ENCODE results near the gene MREG. TPM values are rescaled to one million over a fixed set of nuclear protein-coding genes. Genes with fewer than 3 reads are reported as not detected.

MREG gene
- polyA plus RNA-seq, 3 donors, result 0.14 to 0.47 TPM; not detected in 1

DNA sequence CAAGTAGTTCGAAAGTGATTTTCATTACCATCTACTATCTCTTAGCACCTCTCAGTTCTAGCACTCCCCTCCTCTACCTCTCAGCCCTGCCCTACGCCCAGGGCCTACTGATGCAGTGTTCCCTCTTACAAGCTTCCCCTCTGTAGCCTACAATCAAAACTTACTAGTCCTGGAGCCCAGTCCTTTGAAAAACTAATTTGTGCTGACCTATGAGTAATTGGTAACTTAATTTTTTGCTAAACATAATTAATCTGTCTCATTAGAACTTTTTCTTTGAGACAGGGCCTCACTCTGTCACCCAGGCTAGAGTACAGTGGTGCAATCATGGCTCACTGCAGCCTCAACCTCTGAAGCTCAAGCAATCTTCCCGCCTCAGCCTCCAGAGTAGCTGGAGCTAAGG, 44.9 kb downstream of the MREG start:
- peaks cover 4 to 8% of the 10 kb centered on the region in 2 donors for H3K36me3 Mint-ChIP-seq
- H3K9ac ChIP-seq (ENCODE audit: insufficient read depth, low read length, poor library complexity, severe bottlenecking), result no peak overlapping the region
- peaks cover 3 to 6% of the 10 kb centered on the region in 2 donors for H3K4me1 ChIP-seq (ENCODE audit: control insufficient read depth in 1 of 2, insufficient read depth in 2 of 2, low read length in 2 of 2)
- no peaks in the 10 kb centered on the region for H3K79me2 ChIP-seq (ENCODE audit: insufficient read depth, low read length)
- H2AFZ ChIP-seq (ENCODE audit: insufficient read depth, low read depth, low read length, poor library complexity, severe bottlenecking), result no peak overlapping the region
- DNase-seq, result no peak
- no peak overlapping the region for H3K4me2 ChIP-seq (replicated peaks; ENCODE audit: extremely low read depth, low read length, poor library complexity, severe bottlenecking)
- intact Hi-C loops (cut with micrococcal nuclease), result no loop called here
- peaks cover 0 to 4% (median 0%) of the 10 kb centered on the region in 7 donors for H3K9me3 Mint-ChIP-seq
- peaks cover 0 to 5% of the 10 kb centered on the region in 2 donors for H3K36me3 ChIP-seq (replicated peaks in 1 of 2; ENCODE audit: control insufficient read depth in 1 of 2, insufficient read depth in 2 of 2, low read length in 2 of 2)
- H3K27ac ChIP-seq (ENCODE audit: low read depth in 1 of 2, low read length in 2 of 2), result no peak overlapping the region
- peaks cover 12% of the 10 kb centered on the region for H3K4me1 Mint-ChIP-seq
- no peaks in the 10 kb centered on the region for H3K9me3 ChIP-seq (replicated peaks in 1 of 2; ENCODE audit: control insufficient read depth in 1 of 2, insufficient read depth in 1 of 2, low read length in 2 of 2)
- H3K27ac Mint-ChIP-seq, result no peak overlapping the region
- H3K27me3 Mint-ChIP-seq (ENCODE audit: low read depth in 3 of 3), result peaks cover 0 to 1% (median 0%) of the 10 kb centered on the region in 3 donors
- H4K20me1 ChIP-seq (ENCODE audit: insufficient read depth, low read length), result no peaks in the 10 kb centered on the region
- H3K4me3 ChIP-seq (replicated peaks in 1 of 3; ENCODE audit: low read depth in 2 of 3, low read length in 3 of 3), result no peak overlapping the region
- no peak overlapping the region for H3K4me3 Mint-ChIP-seq
- WGBS (ENCODE audit: insufficient coverage), result 83% methylated on average over 1 of the region's 3 CpGs
- no peaks in the 10 kb centered on the region for H3K27me3 ChIP-seq (ENCODE audit: control insufficient read depth in 2 of 2, insufficient read depth in 2 of 2, low read length in 2 of 2)
- TF ChIP-seq, protein P1, sequence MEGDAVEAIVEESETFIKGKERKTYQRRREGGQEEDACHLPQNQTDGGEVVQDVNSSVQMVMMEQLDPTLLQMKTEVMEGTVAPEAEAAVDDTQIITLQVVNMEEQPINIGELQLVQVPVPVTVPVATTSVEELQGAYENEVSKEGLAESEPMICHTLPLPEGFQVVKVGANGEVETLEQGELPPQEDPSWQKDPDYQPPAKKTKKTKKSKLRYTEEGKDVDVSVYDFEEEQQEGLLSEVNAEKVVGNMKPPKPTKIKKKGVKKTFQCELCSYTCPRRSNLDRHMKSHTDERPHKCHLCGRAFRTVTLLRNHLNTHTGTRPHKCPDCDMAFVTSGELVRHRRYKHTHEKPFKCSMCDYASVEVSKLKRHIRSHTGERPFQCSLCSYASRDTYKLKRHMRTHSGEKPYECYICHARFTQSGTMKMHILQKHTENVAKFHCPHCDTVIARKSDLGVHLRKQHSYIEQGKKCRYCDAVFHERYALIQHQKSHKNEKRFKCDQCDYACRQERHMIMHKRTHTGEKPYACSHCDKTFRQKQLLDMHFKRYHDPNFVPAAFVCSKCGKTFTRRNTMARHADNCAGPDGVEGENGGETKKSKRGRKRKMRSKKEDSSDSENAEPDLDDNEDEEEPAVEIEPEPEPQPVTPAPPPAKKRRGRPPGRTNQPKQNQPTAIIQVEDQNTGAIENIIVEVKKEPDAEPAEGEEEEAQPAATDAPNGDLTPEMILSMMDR (IDR thresholded peaks at IDR 0.05), result no peak

GRCh38 chr2:215967590-215968378, 45.6 kb downstream of the MREG start:
- Mint-ChIP-seq H3K27me3 (ENCODE audit: low read depth in 3 of 3) (peaks cover 0 to 1% (median 0%) of the 10 kb centered on the region in 3 donors), H3K9me3 (peaks cover 0 to 4% (median 0%) of the 10 kb centered on the region in 7 donors), H3K27ac (no peak overlapping the region), H3K4me3 (no peak overlapping the region), H3K4me1 (peaks cover 7% of the 10 kb centered on the region), H3K36me3 (peaks cover 3 to 5% of the 10 kb centered on the region in 2 donors)
- intact Hi-C loops (cut with micrococcal nuclease), result no loop called here
- Histone ChIP-seq H4K20me1 (ENCODE audit: insufficient read depth, low read length) (no peaks in the 10 kb centered on the region), H2AFZ (ENCODE audit: insufficient read depth, low read depth, low read length, poor library complexity, severe bottlenecking) (no peak overlapping the region), H3K36me3 (replicated peaks in 1 of 2; ENCODE audit: control insufficient read depth in 1 of 2, insufficient read depth in 2 of 2, low read length in 2 of 2) (peaks cover 0 to 5% of the 10 kb centered on the region in 2 donors), H3K9me3 (replicated peaks in 1 of 2; ENCODE audit: control insufficient read depth in 1 of 2, insufficient read depth in 1 of 2, low read length in 2 of 2) (no peaks in the 10 kb centered on the region), H3K9ac (ENCODE audit: insufficient read depth, low read length, poor library complexity, severe bottlenecking) (no peak overlapping the region), H3K27me3 (ENCODE audit: control insufficient read depth in 2 of 2, insufficient read depth in 2 of 2, low read length in 2 of 2) (no peaks in the 10 kb centered on the region), H3K27ac (ENCODE audit: low read depth in 1 of 2, low read length in 2 of 2) (no peak overlapping the region), H3K4me2 (replicated peaks; ENCODE audit: extremely low read depth, low read length, poor library complexity, severe bottlenecking) (no peak overlapping the region), H3K4me3 (replicated peaks in 1 of 3; ENCODE audit: low read depth in 2 of 3, low read length in 3 of 3) (no peak overlapping the region), H3K4me1 (ENCODE audit: control insufficient read depth in 1 of 2, insufficient read depth in 2 of 2, low read length in 2 of 2) (no peaks in the 10 kb centered on the region), H3K79me2 (ENCODE audit: insufficient read depth, low read length) (no peaks in the 10 kb centered on the region)
- 25% methylated on average over 1 of the region's 3 CpGs for WGBS (ENCODE audit: insufficient coverage)
- TF ChIP-seq, protein P1 (IDR thresholded peaks at IDR 0.05), result no peak
- no peak for DNase-seq
